ENCODE measurements around the gene ISCU.
"Not testable (repeated sequence)": the region's sequence is repeated elsewhere in the genome, so short reads cannot be mapped to it uniquely, and the experiment has no call there.

ISCU gene

DNA sequence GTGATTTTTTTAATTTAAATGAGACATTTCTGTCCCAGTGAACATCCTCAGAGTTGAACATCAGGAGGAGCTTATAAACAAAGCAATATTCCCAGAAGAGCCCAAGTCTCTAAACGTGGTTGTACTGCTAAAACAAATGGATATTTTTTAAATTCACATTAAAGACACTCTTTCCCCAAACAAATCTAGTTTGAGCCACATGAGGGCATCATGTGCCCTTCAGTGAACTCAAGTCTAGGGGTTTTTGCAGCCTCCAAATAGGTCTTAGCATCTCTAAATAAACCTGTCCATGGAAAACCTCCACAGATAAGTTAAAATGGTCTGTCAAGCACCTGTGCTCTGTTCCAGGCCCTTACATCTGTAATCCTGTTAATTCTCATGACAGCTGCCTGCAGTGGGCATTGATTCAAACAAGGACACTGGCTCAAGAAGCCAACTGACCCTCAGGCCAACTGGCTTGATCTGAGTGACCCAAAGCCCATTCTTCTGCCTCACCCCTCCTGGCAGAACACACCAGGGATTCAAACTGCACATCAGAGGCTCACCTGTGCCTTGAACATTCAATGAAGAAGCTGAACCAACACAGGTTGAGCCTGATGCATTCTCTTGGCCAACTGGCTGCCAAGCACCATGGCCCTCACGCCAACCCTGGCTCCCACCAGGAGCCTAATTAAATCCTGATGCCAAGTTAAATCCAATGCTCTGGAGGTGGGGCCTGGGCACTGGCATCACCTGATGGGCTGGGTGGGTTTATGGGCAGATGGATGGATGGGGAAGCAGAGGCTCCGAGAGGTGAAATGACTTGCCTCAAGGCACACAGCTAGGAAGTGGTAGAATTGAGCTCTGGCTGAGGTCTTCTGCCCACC lies 8.6 kb downstream of the ISCU start:
- DNase-seq (ENCODE audit: low spot score) = peak; percentile 27

DNA sequence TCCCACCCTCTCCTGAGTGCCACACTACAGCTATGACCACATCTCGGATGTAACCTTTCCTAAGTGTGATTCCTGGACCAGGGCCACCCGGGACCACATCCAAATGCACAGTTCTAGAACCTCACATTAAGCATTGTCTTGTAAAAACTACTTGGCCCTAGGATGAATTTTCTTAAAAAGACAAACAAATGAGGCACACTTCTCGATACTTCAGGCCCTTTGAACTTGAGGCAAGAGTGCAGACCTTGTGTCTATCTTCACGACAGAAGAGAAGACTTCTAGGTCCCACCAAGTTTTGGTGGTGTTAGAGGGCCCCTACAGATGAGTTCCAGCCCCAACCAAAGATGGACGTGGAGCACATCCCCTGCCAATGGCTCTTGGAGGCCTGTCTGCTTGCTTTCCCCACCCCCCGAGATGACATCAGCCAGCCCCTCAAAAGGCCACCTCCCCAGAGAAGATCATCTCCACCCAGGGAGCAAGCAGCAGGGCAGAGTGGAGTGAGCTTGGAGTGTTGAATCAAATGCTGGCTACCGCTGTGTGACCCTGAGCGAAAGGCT lies 9.3 kb downstream of the ISCU start:
- DNase-seq (ENCODE audit: low spot score) = no peak

DNA sequence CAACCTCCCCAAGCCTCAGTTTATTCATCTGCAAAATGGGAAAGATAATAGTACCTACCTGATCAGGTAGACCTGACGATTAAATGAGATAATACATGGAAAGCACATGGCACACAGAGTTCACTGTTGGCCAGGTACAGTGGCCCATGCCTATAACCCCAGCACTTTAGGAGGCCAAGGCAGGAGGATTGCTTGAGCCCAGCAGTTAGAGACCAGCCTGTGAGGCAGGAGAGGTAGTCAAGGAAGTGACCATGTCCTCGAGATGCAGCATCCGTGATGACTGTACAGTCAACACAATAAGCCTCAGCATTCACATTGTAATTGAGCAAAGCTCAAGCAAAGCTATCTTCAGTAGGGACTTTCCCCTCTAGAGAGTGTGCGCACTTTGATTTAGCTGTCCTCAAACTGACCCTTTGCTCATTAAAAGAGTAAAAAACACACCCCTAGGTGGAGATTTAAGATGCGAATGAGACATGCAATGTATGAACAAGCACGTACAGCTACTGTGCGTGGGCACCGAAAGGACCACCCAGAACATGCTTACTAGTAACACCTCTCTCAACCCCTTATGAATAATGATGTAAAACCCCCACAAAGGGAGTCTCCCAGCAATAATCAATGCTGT lies 9.9 kb downstream of the ISCU start:
- no peak for DNase-seq (ENCODE audit: low spot score)

DNA sequence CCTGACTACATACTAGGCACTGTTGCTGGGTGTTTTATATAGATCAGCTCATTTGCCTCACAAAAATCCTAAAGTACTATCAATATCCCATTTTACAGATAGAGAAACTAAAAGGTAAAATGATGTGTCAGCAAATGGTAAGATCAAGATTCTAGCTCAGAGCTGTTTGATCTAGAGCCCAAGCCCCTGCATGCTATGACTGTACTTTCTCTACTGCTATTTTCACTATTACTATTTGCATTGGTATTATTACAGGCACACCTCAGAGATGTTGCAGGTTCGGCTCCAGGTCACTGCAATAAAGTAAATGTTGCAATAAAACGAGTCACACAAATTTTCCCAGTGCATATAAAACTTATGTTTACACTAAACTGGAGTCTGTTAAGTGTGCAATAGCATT lies 10.9 kb downstream of the ISCU start:
- no peak for DNase-seq (ENCODE audit: low spot score)

DNA sequence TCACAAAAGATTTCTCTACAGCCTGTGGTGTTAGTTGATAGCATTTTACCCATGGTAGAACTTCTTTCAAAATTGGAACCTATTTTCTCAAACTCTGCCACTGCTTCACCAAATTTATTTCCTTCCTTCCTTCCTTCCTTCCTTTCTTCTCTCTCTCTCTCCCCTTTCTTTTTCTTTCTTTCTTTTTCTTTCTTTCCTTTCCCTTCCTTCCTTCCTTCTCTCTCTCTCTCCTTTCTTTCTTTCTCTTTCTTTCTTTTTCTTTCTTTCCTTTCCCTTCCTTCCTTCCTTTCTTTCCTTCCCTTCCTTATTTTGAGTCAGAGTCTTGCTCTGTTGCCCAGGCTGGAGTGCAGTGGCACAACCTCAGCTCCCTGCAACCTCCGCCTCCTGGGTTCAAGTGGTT lies 11.9 kb downstream of the ISCU start:
- not testable (repeated sequence) for DNase-seq (ENCODE audit: low spot score)

DNA sequence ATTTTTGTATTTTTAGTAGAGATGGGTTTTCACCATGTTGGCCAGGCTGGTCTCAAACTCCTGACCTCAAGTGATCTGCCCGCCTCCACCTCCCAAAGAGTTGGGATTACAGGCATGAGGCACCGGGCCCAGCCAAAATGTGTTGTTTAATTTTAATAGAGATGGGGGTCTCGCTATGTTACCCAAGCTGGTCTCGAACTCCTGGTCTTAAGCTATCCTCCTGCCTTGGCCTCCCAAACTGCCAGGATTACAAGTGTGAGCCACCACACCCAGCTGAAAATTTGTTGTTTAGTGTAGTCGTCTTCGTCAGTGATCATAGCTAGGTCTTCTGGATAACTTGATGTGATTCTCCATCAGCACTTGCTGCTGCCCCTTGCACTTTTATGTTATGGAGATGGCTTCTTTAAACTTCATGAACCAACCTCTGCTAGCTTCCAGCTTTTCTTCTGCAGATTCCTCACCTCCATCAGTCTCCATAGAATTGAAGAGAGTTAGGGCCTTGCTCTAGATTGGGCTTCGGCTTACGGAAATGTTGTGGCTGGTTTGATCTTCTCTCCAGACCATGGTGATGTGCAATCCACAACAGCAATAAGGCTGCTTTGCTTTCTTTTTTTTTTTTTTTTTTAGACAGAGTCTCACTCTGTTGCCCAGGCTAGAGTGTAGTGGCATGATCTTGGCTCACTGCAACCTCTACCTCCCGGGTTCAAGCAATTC lies 13.0 kb downstream of the ISCU start:
- DNase-seq (ENCODE audit: low spot score) = no peak

DNA sequence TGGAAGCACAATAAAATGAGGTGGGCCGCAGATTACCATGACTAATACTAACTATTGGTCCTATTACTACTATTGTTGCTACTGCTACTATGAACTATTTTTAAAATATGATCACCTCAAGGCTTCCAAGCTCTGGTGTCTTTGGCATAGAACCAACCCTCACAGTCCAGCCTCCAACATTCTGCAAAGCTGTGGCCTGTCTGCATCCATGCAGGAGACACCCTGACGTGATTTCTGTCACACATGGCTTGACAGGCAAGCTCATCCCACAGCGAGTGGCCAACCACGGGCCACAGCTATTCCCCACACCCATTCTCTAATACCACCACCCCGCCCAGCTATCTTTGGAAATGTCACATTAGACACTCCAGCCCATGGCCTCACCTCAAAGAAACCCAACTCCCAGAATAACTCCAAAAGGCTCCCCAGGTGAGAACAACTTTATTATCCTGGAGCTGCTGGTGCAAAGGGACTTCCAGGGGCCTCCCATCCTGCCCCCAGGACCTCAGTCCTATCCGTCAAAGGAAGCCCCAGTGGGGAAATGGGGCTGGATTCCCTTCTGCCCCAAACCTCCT lies 14.4 kb downstream of the ISCU start:
- no peak for DNase-seq (ENCODE audit: low spot score)

DNA sequence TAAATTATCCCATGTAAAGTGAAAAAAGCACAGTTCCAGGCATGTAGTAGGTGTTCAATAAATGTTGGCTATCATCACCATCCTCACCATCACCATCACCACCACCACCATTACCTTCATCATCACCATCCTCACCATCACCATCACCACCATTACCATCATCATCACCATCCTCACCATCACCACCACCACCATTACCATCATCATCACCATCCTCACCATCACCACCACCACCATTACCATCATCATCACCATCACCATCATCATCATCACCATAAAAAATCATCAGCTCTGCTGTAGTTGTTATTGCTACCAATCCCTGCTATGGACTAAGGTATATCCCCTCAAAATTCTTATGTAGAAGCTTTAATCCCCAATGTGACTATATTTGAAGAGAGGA lies 15.1 kb downstream of the ISCU start:
- no peak for DNase-seq (ENCODE audit: low spot score)

DNA sequence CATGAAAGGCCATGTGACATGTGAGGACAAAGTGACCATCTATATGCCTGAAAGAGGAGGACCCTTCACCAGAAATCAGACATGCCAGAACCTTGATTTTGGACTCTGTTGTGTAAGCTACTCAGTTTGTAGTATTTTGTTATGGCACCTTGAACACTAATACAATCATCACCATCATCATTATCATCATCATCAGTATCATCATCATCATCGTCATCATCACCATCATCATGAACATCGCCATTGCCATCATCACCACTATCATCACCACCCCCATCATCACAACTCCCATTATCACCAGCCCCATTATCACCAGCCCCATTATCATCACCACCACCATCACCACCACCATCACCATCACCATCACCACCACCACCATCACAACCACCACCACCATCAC lies 15.9 kb downstream of the ISCU start:
- no peak for DNase-seq (ENCODE audit: low spot score)

DNA sequence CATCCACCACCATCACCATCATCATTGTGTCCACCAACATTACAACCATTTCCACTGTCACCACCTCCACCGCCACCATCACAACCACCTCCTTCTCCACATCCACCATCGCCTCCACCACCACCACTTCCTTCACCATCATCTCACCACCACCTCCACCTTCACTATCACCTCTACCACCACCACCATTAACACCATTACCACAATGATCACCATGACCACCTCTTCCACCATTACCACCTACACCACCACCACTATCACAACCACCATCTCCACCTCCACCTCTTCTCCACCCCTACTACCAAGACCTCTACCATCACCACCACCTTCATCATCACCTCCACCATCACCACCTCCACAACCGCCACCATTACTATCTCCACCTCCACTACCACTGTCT lies 16.4 kb downstream of the ISCU start:
- no peak for DNase-seq (ENCODE audit: low spot score)

DNA sequence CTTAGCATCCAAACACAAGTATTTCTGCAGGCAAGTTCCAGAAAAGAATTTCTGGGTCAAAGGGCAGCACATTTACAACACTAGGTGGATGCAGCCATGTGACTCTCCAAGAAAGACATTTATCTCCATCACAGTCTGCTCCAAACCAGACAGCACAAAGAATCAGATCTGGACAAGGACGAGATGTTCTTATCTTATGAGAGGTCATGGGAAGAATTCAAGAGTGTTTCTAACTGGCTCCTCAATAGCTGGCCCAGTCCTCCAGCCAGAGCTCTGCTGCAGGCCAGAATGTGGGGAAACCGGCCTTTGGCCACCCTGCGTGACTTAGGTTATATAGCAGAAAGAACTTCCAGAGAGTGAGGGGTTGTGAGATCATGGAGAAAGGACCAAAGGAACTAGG lies 18.1 kb downstream of the ISCU start:
- no peak for DNase-seq (ENCODE audit: low spot score)

DNA sequence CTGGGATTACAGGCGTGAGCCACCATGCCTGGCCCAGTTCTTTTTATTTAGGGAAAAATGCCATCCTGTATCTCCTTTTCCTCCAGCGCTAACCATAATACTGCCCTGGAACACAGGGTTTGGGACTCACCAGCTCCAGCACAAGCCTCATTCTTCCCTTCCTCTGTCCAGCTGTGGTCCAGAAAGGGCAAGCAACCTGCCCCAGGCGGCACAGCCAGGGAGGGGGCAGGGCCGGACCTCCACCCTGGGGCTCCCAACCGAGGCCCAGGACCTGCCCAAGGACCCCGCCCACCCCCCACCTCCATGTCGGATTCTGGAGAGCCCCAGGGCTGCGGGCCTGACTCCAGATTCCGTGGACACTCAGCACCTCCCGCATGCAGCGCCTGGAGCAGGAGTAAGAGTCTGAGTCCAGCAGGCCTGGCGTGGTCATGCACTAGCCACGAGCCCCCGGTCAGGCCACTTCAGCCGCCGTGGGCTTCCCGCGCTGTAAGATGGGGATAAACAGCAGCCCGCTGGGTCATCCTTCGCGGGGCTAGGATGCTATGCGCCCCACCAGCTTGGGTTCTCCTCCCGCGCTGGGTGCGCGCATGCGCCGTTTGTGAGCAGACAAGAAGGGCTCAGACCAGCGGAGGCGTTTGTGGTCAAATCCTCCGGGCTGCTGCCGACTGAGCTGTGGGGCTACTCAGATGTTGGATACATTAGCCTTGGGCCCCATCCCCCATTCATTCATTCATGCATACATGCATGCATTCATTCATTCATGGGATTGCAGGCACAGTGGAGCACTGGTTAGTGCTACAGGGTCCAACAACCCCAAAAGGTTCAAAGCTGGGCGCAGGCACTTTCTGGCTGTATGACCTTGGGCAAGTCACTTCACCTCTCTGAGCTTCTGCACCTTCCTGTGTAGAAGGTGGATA lies 19.2 kb downstream of the ISCU start:
- no peak for DNase-seq (ENCODE audit: low spot score)

DNA sequence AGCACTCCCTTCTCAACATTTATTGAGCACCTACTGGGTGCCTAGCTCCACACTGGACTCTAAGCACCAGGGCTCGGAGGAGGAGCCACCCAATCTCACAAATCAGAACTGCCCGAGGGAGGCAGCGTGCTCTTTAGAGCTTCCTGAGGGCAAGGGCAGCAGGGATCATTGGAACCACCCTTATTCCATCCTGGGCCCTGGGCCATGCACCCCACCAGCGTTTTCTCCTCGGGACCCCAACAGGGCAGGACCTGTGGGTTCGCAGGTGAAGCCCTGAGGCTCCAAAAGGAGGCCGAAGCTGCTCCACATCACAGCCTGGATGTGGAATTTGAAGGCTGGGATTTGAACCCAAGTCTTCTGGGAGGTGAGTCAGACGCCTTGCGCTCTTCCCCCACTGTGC lies 20.1 kb downstream of the ISCU start:
- DNase-seq (ENCODE audit: low spot score) = no peak

DNA sequence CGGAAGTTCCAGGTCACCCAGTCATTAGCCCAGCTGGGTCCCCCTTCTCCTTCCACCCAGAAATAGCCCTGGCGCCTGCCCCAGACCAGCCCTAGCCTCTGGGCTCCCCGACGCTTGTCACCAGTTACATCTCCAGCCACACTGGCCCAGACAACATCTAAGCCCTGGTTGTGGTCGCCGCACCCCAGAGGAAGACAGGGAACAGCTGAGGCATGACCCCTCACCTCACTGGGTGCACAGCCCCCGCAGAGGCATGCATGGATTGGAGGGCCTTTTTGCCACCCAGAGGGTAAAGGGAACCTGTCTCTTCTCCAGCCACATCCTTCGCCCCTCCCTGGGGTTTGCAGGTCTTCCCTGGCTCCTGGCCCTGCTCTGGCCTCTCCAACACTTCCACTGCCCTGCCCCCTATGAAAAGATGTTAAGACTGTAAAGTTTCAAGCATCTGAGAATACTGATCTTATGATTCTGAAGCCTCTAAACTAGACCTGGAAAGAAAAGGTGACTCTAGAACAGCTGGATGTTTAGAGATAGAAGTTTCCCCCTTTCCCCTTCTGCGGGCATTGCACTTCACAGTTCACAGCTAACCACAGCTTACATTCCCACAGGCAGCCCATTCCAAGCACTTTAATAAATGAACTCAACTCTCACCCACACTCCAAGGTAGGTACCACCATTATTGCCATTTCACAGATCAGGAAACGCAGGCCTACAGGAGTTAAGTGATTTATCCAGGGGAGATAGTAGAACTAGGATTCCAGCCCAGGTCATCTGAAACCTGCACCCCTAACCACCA lies 20.8 kb downstream of the ISCU start:
- no peak for DNase-seq (ENCODE audit: low spot score)

DNA sequence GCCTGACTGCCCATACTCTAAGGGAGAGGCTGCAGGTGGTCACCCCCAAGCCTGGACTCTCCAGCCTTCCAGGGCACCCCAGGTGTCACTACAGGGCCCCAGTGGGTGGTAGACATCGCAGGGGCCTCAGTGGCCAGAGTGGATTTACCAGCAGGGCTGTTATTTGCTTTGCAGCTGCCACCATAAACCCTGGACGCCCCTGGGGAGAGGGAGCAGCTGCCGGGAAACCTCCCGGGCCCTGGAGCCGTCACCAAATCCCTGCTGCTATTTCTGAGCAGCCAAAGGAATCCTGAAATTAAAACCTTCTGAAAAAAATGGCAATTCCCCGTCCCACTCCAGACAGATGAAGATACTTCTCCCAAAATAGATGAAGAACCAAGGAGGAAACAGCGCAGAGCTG lies 21.6 kb downstream of the ISCU start:
- DNase-seq (ENCODE audit: low spot score) = no peak

DNA sequence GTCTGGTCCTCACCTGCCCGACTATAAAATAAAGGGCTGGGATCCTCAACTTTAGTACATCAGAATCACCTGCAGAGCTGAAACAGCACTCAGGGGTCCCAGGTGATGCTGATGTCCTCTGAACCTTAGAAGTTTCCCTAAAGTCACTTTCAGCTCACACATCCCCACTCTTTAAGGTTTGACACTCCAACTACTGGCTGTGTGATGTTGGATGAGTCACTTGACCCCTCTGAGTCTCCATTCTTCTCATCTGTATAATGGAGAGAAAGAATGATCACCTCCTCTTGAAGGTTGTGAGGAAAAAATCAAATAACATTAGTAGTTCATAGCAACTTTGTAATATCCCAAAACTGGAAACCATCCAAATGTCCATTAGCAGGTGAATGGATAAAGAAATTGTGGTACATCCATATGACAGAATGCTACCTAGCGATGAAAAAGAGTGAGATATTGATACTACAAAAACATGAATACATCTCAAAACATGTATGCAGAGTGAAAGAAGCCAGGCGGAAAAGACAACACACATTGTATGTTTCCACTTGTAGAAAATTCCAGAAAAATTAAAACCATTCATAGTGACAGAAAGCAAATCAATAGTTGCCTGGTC lies 22.2 kb downstream of the ISCU start:
- DNase-seq (ENCODE audit: low spot score) = no peak

DNA sequence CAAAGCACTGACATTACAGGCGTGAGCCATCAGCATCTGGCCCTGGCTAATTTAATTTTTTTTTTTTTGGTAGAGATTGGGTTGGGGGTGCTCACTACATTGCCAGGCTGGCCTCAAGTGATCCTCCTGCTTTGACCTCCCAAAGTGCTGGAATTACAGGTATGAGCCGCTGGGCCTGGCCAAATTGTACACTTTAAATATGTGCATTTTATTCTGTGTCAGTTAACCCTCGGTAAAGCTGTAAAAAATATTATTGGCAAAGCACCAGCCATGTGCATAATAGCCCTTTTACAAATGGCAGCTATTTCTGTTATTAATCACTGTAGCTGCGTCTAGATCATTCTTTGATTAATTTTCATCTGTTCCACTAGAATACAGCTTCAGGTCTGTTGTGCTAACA lies 23.5 kb downstream of the ISCU start:
- DNase-seq (ENCODE audit: low spot score) = no peak

DNA sequence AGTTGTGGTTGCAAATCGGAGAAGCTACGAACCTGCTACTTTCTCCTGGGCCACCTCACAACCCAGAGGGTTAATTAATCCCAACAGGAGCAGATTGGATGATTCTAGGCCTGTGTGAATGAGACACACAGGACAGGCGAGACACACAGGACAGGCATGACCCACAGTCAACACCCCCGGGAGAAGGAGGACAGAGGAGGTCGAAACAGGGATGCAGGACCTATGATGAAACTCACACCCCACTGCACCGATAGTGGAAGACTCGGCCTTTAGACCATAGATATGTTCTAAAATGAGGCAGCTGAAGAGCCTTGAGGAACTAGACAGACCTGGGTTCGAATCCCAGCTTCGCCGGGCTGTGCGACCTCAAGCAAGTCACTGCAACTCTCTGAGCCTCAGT lies 23.9 kb downstream of the ISCU start:
- DNase-seq (ENCODE audit: low spot score) = no peak

DNA sequence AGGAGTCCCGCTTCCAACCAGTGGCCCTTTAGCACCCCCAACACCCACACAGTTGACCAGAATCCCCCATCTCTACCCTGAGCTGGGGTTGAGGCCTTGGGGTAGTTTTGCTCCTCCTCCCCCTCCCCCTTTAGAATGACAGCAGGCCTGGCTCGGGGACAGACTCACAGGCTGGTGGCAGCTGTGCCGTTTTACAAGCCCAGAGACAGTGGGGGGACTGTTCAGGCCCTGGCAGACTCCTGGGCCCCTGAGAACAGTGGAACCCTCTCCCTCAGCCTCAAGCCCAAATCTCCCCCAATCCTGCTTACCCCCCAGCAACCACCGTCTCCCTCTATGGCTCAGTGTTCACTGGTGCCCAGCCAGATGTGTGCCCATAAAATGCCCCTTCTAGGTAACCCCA lies 25.4 kb downstream of the ISCU start:
- no peak for DNase-seq (ENCODE audit: low spot score)

All from hematopoietic multipotent progenitor cell treated with erythropoietin and hydrocortisone succinate and interleukin-3 and kit ligand, for 17 days (in vitro differentiated cells).